ENCODE data around the gene THPO. TPM values are rescaled to one million over a fixed set of nuclear protein-coding genes. Genes with fewer than 3 reads are reported as not detected.

The THPO gene
- polyA plus RNA-seq, 1 donor (not counting 4 experiments of a cell fraction or from before 2014, with no cell fraction given) = not detected

- H3K36me3 ChIP-seq (ENCODE audit: control insufficient read depth in 2 of 2, extremely low read depth in 1 of 2, insufficient read depth in 2 of 2, low read length in 2 of 2) = no peaks in the 10 kb centered on the region
- H3K27ac ChIP-seq (ENCODE audit: control insufficient read depth, insufficient read depth, low read length) = no peak overlapping the region
- H3K27me3 ChIP-seq (ENCODE audit: control insufficient read depth, extremely low read depth, insufficient read depth, low read length) = peaks cover 69% of the 10 kb centered on the region
- dilution Hi-C loops (cut with MboI; ENCODE audit: extremely low pct_ligation_motif_present, low sequenced_read_pairs) = no loop called here
- H2AFZ ChIP-seq (ENCODE audit: control insufficient read depth, low read length) = no peak overlapping the region
- peak; percentile 5 for FAIRE-seq
- no peaks in the 10 kb centered on the region for H3K9me1 ChIP-seq (ENCODE audit: control insufficient read depth, extremely low read depth, insufficient read depth, low read length)
- no peak for DNase-seq (ENCODE audit: low read depth, low spot score)
- no peaks in the 10 kb centered on the region for H4K20me1 ChIP-seq (ENCODE audit: control insufficient read depth, extremely low read depth, insufficient read depth, low read length)
- TF ChIP-seq, protein P1, sequence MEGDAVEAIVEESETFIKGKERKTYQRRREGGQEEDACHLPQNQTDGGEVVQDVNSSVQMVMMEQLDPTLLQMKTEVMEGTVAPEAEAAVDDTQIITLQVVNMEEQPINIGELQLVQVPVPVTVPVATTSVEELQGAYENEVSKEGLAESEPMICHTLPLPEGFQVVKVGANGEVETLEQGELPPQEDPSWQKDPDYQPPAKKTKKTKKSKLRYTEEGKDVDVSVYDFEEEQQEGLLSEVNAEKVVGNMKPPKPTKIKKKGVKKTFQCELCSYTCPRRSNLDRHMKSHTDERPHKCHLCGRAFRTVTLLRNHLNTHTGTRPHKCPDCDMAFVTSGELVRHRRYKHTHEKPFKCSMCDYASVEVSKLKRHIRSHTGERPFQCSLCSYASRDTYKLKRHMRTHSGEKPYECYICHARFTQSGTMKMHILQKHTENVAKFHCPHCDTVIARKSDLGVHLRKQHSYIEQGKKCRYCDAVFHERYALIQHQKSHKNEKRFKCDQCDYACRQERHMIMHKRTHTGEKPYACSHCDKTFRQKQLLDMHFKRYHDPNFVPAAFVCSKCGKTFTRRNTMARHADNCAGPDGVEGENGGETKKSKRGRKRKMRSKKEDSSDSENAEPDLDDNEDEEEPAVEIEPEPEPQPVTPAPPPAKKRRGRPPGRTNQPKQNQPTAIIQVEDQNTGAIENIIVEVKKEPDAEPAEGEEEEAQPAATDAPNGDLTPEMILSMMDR (optimal IDR thresholded peaks at IDR 0.05 in 1 of 3, IDR thresholded peaks at IDR 0.05 in 1 of 3, conservative IDR thresholded peaks at IDR 0.05 in 1 of 3; ENCODE audit: extremely low read depth in 1 of 3, insufficient read depth in 2 of 3, low read length in 3 of 3) = no peak
- peak; percentile 100 for TF ChIP-seq EZH2 (IDR thresholded peaks at IDR 0.05; ENCODE audit: low read length)
- no peaks in the 10 kb centered on the region for H3K4me1 ChIP-seq (ENCODE audit: control insufficient read depth, extremely low read depth, insufficient read depth, low read length)
- peak overlapping the region in 1 of 3 experiments; percentile 46 for H3K4me3 ChIP-seq (ENCODE audit: control insufficient read depth in 2 of 3, extremely low read depth in 1 of 3, insufficient read depth in 2 of 3, low read depth in 1 of 3, low read length in 3 of 3)
- H3K9ac ChIP-seq (ENCODE audit: control insufficient read depth, extremely low read depth, insufficient read depth, low read length) = no peak overlapping the region
- peak overlapping the region; percentile 48 for H3K4me2 ChIP-seq (ENCODE audit: control insufficient read depth, extremely low read depth, insufficient read depth, low read depth, low read length)
- no peaks in the 10 kb centered on the region for H3K79me2 ChIP-seq (ENCODE audit: control insufficient read depth, insufficient read depth, low read length)
- H3K9me3 ChIP-seq (ENCODE audit: control insufficient read depth, low read depth, low read length) = no peaks in the 10 kb centered on the region
These were observed 2.7 kb upstream of the THPO start for GRCh38 chr3:184380627-184381260.

- peak overlapping the region in 1 of 3 experiments; percentile 46 for H3K4me3 ChIP-seq (ENCODE audit: control insufficient read depth in 2 of 3, extremely low read depth in 1 of 3, insufficient read depth in 2 of 3, low read depth in 1 of 3, low read length in 3 of 3)
- H3K36me3 ChIP-seq (ENCODE audit: control insufficient read depth in 2 of 2, extremely low read depth in 1 of 2, insufficient read depth in 2 of 2, low read length in 2 of 2) = no peaks in the 10 kb centered on the region
- H3K4me1 ChIP-seq (ENCODE audit: control insufficient read depth, extremely low read depth, insufficient read depth, low read length) = no peaks in the 10 kb centered on the region
- TF ChIP-seq EZH2 (IDR thresholded peaks at IDR 0.05; ENCODE audit: low read length) = no peak
- TF ChIP-seq, protein P1 (optimal IDR thresholded peaks at IDR 0.05 in 1 of 3, IDR thresholded peaks at IDR 0.05 in 1 of 3, conservative IDR thresholded peaks at IDR 0.05 in 1 of 3; ENCODE audit: extremely low read depth in 1 of 3, insufficient read depth in 2 of 3, low read length in 3 of 3) = no peak
- dilution Hi-C loops (cut with MboI; ENCODE audit: extremely low pct_ligation_motif_present, low sequenced_read_pairs) = no loop called here
- H4K20me1 ChIP-seq (ENCODE audit: control insufficient read depth, extremely low read depth, insufficient read depth, low read length) = no peaks in the 10 kb centered on the region
- no peak overlapping the region for H2AFZ ChIP-seq (ENCODE audit: control insufficient read depth, low read length)
- H3K4me2 ChIP-seq (ENCODE audit: control insufficient read depth, extremely low read depth, insufficient read depth, low read depth, low read length) = peak overlapping the region; percentile 16
- DNase-seq (ENCODE audit: low read depth, low spot score) (no peak), FAIRE-seq (no peak)
- no peak overlapping the region for H3K9ac ChIP-seq (ENCODE audit: control insufficient read depth, extremely low read depth, insufficient read depth, low read length)
- H3K27ac ChIP-seq (ENCODE audit: control insufficient read depth, insufficient read depth, low read length) = no peak overlapping the region
- H3K9me3 ChIP-seq (ENCODE audit: control insufficient read depth, low read depth, low read length) = no peaks in the 10 kb centered on the region
- H3K9me1 ChIP-seq (ENCODE audit: control insufficient read depth, extremely low read depth, insufficient read depth, low read length) = no peaks in the 10 kb centered on the region
- peaks cover 75% of the 10 kb centered on the region for H3K27me3 ChIP-seq (ENCODE audit: control insufficient read depth, extremely low read depth, insufficient read depth, low read length)
- no peaks in the 10 kb centered on the region for H3K79me2 ChIP-seq (ENCODE audit: control insufficient read depth, insufficient read depth, low read length)
These were observed 2.2 kb upstream of the THPO start for GRCh38 chr3:184380185-184380626.
